Dendritic cell treated with granulocyte-macrophage colony-stimulating factor and Interleukin-4, amounts not matched to agents 40 ng/mL and 50 ng/mL, for 4 days (primary cell): ENCODE data around the gene MCF2L.

Experiments
- H3K27ac Mint-ChIP-seq: one replicate; pipeline ENCODE4 v1.8.0; 2022; ENCODE audit warnings: mild to moderate bottlenecking, mixed read lengths
- H3K27me3 Mint-ChIP-seq: one replicate; pipeline ENCODE4 v1.8.0; 2022; ENCODE audit warnings: mild to moderate bottlenecking, mixed read lengths
- H3K36me3 Mint-ChIP-seq: one replicate; pipeline ENCODE4 v1.8.0; 2022; ENCODE audit warnings: low read depth, mixed read lengths
- H3K4me1 Mint-ChIP-seq: one replicate; pipeline ENCODE4 v1.8.0; 2022; ENCODE audit warnings: low read depth, mixed read lengths
- H3K4me3 Mint-ChIP-seq: one replicate; pipeline ENCODE4 v1.8.0; 2022; ENCODE audit warnings: mild to moderate bottlenecking, moderate library complexity, mixed read lengths
- H3K9me3 Mint-ChIP-seq: one replicate; pipeline ENCODE4 v1.8.0; 2022; ENCODE audit warnings: mixed read lengths
- intact Hi-C: fragments of 100-400 bp; cut with micrococcal nuclease; formaldehyde crosslinking; loops from one replicate; pipeline ENCODE4 v1.15.0; 2022

MCF2L gene

DNA sequence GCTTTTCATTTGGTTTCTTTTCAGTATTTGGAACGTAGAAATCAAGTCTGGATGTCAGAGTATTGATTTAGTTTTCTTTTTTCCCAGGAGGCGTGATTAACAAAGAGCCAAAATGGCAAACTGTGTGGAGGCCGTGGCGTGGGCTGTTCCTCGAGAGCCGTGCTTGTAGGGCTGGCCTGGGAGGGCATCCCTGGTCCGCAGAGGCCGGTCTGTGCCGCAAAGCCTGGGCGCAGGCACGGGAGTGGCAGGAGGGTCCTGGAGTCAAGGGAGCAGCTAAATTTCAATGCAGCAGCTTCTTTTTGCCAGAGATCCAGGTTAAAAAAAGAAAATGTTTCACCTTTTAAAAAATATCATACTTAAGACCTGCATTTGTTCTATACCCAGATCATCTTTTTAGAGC is 13.1 kb upstream of the MCF2L start:
- Mint-ChIP-seq H3K9me3 (no peaks in the 10 kb centered on the region), H3K36me3 (no peaks in the 10 kb centered on the region), H3K27me3 (peaks cover 5% of the 10 kb centered on the region), H3K4me3 (no peak overlapping the region), H3K4me1 (no peaks in the 10 kb centered on the region), H3K27ac (no peak overlapping the region)
- intact Hi-C loops, result no loop called here

DNA sequence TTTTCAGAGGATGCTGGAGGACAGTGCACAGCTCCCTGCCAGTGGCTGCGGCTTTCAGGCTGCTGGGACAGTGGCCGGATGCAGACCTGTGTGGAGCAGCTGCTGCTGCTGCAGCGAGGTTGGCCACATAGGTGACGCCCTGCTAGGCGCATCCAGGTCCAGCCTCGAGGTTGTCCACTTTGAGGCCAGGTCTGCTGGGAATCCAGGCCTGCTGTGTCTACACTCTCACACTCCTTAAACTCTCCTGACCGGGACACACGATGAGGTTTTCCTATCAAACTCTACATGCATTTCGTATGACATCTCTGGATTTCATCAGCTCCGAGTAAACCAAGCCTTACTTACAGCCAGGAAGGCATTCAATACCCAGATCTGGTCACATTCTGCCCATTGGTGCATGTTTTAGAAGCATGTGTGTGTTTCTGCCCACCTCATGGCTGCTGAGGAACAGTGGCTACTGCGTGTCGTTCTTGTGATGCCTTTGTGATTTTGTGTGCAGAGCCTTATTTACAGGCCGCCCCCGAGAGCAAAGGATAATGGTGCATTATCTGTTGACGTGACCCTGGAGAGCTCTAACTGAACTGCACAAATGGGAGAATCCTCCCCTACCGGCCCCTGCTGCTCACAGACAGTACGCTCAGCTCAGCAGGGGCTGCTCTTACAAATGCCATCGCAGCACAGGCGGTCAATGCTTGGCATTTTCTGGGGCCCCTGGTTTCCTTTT is 12.3 kb upstream of the MCF2L start:
- intact Hi-C loops, result no loop called here
- H3K27me3 Mint-ChIP-seq, result peaks cover 5% of the 10 kb centered on the region
- H3K9me3 Mint-ChIP-seq, result no peaks in the 10 kb centered on the region
- no peak overlapping the region for H3K27ac Mint-ChIP-seq
- H3K36me3 Mint-ChIP-seq, result no peaks in the 10 kb centered on the region
- H3K4me3 Mint-ChIP-seq, result no peak overlapping the region
- H3K4me1 Mint-ChIP-seq, result no peaks in the 10 kb centered on the region

DNA sequence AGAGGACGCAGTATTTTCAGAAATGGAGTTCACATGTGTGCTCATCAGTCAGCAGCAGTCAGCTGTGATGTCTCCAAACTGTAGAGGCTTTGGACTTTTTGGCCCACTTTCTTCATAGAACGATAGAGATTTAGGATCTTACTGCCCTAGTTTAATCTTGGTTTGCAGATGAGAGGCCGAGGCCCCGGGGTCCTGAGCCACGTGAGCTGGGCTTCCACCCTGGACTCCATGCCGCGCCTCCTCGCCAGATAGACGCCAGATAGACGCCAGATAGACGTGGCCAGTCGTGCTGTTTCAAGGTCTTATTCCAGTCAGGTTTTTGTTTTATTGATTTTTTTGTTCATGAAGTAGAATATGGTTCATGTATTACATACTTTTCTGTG is 11.7 kb upstream of the MCF2L start:
- Mint-ChIP-seq H3K36me3 (no peaks in the 10 kb centered on the region), H3K9me3 (no peaks in the 10 kb centered on the region), H3K4me1 (no peaks in the 10 kb centered on the region), H3K27me3 (peaks cover 2% of the 10 kb centered on the region), H3K4me3 (no peak overlapping the region), H3K27ac (no peak overlapping the region)
- intact Hi-C loops, result no loop called here

DNA sequence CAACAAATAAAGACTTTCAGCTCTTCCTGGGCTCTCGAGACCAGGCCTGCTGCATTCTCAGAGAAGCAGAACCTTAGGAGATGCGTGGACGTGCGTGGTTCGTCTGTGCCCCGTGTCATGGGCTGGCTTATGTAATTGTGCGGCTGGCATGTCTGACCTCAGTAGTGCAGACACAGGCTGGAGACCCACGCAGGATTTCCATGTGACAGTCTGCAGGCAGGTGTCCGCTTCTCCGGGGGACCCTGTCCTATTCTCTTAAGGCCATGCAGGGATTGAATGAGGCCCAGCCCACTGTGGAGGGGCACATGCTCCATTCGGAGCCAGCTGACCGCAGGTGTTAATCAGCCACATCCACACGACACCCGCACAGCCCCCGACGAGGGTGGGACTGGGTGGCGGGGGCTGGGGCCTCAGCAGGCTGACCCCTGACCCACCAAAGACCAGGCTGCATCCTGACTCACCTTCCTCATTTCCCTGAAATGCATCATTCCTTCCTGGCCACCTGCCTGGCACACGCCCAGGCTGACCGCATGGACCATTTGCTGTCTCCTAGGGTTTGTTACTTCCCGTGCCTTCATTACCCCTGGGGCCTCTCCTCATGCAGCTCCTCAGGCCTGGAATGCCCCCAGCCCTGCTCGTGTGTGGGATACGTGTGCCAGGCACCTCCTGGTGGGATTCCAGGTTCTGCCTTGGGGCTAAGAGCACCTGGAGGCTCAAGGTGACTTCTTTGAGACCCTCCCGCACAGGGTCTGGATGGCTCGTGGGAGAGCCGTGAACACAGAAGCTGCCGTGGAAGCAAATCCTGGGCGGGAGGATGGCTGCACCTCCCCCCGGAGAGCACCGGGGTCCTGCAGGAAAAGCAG is 10.7 kb upstream of the MCF2L start:
- H3K4me3 Mint-ChIP-seq, result no peak overlapping the region
- no peaks in the 10 kb centered on the region for H3K27me3 Mint-ChIP-seq
- intact Hi-C loops, result no loop called here
- no peaks in the 10 kb centered on the region for H3K9me3 Mint-ChIP-seq
- no peaks in the 10 kb centered on the region for H3K36me3 Mint-ChIP-seq
- no peak overlapping the region for H3K27ac Mint-ChIP-seq
- no peaks in the 10 kb centered on the region for H3K4me1 Mint-ChIP-seq

DNA sequence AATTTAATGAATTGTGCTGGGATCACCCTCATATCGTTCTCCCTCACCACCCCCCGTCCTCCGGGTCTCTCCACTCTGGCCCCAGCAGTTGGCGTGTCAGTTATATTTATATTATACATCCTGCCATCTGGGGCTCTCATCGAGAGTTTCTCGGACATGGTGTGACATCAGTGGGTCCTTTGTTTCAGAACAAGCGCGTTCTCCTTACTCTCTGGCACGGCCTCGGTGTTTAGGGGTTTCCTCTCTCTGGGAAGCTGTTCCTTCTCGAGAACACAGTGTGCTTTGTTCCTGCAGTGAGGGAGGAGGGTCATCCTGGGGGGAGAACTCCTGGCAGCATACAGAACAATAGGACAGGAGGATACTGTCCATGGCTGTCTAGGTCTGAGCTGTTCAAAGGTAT is 9.8 kb upstream of the MCF2L start:
- Mint-ChIP-seq H3K9me3 (no peaks in the 10 kb centered on the region), H3K27ac (no peak overlapping the region), H3K4me1 (no peaks in the 10 kb centered on the region)

DNA sequence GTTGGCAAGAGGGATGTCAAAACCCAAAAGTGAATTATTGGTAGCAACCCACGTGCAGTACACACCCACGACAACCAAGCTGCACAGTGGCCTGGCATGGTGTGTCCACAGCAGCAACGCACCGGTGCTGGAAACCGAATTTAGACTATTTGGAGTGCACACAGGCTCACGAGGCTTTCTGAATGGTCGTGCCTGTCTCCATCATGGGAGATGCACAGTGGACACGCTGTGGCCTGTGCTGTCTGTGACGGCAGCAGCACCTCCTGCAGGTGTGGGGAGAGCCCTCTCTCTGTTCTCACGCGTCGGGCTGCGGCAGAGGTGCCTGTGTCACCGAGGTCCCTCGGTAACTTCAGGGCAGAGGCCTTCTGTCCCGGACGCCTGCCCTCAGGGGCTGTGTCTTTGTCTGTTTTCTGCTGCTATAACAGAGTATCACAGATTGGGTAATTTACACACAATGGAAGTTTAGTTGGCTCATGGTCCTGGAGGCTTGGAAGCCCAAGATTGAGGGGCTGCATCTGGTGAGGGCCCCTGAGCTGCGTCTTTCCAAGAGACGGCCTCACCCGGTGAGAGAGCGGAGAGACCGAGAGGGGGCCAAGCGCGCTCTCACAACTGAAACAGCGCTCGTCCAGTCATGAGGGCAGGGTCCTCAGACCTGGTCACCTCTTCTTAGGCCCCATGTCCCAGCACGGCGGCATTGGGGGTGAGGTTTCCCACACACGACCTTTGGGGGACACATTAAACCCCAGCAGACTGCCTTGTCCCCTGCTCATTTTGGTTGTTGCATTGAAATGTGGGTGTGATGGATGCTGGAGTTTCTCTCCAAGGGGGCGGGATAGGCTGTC is 9.1 kb upstream of the MCF2L start:
- intact Hi-C loops, result no loop called here

More for the DNA sequence above, 9.8 kb upstream of the MCF2L start:
- H3K4me3 Mint-ChIP-seq, result no peak overlapping the region
- intact Hi-C loops, result no loop called here
- H3K36me3 Mint-ChIP-seq, result no peaks in the 10 kb centered on the region
- H3K27me3 Mint-ChIP-seq, result no peaks in the 10 kb centered on the region

DNA sequence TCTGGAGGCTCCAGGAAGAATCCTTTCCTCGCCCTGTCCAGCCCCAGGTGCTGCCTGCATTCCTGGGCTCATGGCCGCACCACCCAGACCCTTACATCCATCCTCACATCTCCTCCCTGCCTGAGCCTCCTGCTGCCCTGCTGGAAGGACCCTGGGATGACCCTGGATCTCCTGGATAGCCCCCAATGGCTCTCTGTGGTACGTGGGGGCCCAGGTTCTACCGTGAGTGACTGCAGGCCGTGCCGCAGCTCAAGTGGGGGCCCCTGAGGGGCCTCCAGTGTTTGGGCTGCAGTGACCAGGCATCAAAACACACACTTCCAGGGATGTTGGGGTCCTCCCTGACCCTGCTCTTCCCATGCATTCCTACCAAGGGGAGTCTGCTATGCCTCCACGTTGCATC is 8.3 kb upstream of the MCF2L start:
- H3K27me3 Mint-ChIP-seq, result peaks cover 4% of the 10 kb centered on the region
- no peak overlapping the region for H3K4me3 Mint-ChIP-seq
- no peaks in the 10 kb centered on the region for H3K4me1 Mint-ChIP-seq
- intact Hi-C loops, result no loop called here
- H3K36me3 Mint-ChIP-seq, result no peaks in the 10 kb centered on the region
- H3K9me3 Mint-ChIP-seq, result no peaks in the 10 kb centered on the region
- H3K27ac Mint-ChIP-seq, result no peak overlapping the region

More for the DNA sequence above, 9.1 kb upstream of the MCF2L start:
- no peaks in the 10 kb centered on the region for H3K36me3 Mint-ChIP-seq
- no peaks in the 10 kb centered on the region for H3K4me1 Mint-ChIP-seq
- no peaks in the 10 kb centered on the region for H3K27me3 Mint-ChIP-seq
- no peaks in the 10 kb centered on the region for H3K9me3 Mint-ChIP-seq
- H3K4me3 Mint-ChIP-seq, result no peak overlapping the region
- H3K27ac Mint-ChIP-seq, result no peak overlapping the region

DNA sequence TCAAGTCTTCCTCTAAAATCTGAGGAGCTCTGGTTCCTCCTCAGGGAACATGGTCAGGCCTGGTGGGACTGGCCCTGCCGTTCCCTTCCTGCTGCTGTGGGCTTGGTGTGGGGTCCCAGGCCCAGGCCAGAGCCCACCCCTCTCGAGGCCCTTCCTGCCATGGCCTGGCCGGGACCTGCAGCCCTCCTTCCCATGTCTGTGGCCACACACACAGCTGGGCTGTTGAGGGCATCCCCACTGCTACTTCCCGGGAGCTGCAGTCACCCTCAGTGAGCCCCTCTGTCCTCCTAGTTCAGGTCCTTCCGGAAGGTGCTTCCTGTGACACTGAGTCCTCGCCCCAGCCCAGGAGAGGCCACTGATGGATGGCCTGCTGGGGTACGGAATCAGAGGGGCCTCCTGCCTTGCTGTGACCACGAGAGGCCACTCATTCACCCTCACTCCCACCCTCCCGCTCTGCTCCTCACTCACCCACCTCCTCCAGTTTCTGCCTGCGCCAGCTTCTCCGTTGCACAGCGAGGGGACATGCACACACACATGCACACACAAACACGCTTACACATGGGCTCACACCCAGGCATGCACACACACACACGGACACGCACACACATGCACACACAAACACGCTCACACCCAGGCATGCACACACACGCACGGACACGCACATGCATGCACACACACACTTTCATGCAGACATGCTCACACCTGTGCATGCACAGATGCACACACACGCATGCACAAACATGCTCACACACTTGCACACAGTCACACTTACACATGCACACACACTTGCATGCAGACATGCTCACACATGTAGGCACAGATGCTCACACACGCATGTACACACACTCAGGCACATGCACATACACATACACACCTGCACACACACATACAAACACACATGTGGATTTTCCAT is 7.3 kb upstream of the MCF2L start:
- Mint-ChIP-seq H3K4me1 (no peaks in the 10 kb centered on the region), H3K4me3 (no peak overlapping the region), H3K27me3 (peaks cover 13% of the 10 kb centered on the region), H3K9me3 (no peaks in the 10 kb centered on the region), H3K36me3 (no peaks in the 10 kb centered on the region), H3K27ac (no peak overlapping the region)
- intact Hi-C loops, result no loop called here

DNA sequence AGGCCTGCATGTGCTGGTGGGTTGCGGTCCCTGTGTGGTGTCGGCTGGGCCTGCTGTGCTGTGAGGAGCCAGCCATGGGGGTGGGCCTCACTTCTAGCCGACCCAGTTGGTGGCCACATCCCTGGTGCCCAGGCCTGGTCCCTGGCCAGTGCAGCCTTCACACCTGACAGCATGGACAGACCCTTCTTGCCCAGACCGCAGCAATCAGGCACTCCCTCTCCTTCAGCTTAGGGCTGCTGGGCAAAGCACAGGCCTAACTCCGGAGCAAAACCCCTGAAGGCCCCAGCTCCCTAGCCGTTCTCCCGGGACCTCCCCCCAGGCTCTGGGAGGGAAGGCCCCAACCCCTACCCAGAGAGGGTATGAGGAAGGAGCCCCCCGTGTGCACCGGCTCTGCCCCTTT is 6.6 kb upstream of the MCF2L start:
- Mint-ChIP-seq H3K4me3 (no peak overlapping the region), H3K4me1 (no peaks in the 10 kb centered on the region), H3K9me3 (no peaks in the 10 kb centered on the region), H3K27me3 (peaks cover 15% of the 10 kb centered on the region), H3K27ac (no peak overlapping the region), H3K36me3 (no peaks in the 10 kb centered on the region)
- intact Hi-C loops, result no loop called here

DNA sequence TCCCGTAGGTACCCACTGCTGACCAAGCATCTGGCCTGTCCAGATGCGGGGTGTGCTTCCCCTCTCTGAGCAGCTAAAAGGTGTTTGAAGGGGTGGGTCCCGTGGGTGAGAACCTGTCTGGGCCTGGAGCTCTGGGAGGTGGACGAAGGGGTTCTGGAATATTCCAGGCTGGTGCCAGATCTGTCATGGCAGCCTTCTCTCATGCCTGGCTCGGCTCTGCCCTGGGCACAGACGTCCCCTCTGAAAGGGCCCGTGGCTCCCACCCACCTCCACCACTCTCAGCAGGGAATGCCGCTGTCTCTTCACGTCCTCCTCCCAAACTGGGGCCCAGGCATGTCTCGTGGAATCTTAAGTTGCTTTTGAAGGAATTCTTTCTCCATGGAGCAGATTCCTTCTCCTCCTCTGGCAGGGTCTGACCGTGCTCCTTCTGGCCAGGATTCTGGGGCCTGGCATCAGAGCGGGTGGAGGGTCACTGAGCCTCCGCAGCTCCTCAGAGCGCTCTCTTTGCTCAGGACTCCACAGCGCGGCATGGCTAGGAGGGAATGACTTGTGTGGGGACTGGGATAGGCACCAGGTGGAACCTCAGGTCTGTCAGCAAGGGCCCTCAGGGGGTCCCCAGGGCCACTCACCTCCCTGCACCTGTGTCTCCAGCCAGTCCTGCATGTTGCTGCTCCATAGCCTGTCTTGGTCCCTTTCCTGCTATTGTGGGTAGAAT is 5.9 kb upstream of the MCF2L start:
- no peaks in the 10 kb centered on the region for H3K9me3 Mint-ChIP-seq
- H3K4me1 Mint-ChIP-seq, result no peaks in the 10 kb centered on the region
- H3K27me3 Mint-ChIP-seq, result peaks cover 22% of the 10 kb centered on the region
- no peak overlapping the region for H3K27ac Mint-ChIP-seq
- intact Hi-C loops, result no loop called here
- H3K36me3 Mint-ChIP-seq, result no peaks in the 10 kb centered on the region
- H3K4me3 Mint-ChIP-seq, result no peak overlapping the region

DNA sequence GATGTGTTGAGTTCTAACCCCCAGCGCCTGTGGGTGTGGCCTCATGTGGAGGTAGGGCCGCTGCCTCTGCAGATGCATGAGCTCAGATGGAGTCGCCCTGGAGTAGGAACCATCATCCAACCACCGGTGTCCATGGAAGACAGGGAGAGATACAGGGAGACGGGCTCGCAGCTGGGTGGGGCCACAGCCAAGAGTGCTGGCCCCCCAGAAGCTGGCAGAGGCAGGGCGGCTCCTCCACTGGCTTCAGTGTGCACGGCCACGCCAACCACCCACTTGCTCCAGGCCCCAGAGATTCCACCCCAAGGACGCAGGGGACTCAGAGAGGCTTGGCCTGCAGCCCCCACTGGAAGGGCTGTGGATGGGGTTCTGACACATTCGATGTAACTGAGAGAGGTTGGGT is 5.4 kb upstream of the MCF2L start:
- intact Hi-C loops, result no loop called here
- H3K36me3 Mint-ChIP-seq, result no peaks in the 10 kb centered on the region
- H3K9me3 Mint-ChIP-seq, result no peaks in the 10 kb centered on the region
- no peak overlapping the region for H3K27ac Mint-ChIP-seq
- H3K27me3 Mint-ChIP-seq, result peaks cover 27% of the 10 kb centered on the region
- H3K4me3 Mint-ChIP-seq, result no peak overlapping the region
- no peaks in the 10 kb centered on the region for H3K4me1 Mint-ChIP-seq

DNA sequence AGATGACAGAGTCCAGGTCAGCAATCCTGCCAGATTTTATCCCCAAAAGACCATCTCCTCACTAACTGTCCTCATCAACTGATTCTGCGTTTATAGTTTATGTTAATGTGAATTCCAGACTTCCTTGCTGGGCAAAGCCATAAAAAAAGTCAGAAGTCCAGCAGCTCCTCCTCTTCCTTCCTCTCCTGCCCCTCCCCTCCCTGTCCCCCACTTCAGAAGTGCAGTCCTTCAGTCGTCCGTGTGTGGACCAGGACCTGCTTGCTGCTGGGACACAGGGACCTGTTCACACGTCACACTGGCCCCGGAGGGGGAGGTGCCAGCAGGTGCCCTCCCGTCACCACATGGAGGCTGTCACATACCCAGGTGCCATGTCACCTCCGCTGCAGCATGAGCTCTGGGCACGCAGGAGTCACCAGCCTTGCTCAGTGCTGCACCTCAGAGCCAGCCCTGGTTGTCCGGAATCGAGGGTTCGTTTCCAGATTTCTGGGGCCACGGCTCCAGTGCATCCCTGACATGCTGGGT is 4.0 kb upstream of the MCF2L start:
- H3K9me3 Mint-ChIP-seq, result no peaks in the 10 kb centered on the region
- no peak overlapping the region for H3K27ac Mint-ChIP-seq
- no peaks in the 10 kb centered on the region for H3K4me1 Mint-ChIP-seq
- no peak overlapping the region for H3K4me3 Mint-ChIP-seq
- peaks cover 40% of the 10 kb centered on the region for H3K27me3 Mint-ChIP-seq
- intact Hi-C loops, result no loop called here
- no peaks in the 10 kb centered on the region for H3K36me3 Mint-ChIP-seq
